HUDEP-2 (cell line): ENCODE measurements around the gene UBE2R2.
"Not testable (repeated sequence)": the region's sequence is repeated elsewhere in the genome, so short reads cannot be mapped to it uniquely, and the experiment has no call there.

Experiments used
- DNase-seq, 76 experiments: peaks; one replicate each; lab custom pipeline; 2025; ENCODE audit not compliant: unreplicated experiment in 76 of 76; lab: John Stamatoyannopoulos, UW

UBE2R2 gene

DNA sequence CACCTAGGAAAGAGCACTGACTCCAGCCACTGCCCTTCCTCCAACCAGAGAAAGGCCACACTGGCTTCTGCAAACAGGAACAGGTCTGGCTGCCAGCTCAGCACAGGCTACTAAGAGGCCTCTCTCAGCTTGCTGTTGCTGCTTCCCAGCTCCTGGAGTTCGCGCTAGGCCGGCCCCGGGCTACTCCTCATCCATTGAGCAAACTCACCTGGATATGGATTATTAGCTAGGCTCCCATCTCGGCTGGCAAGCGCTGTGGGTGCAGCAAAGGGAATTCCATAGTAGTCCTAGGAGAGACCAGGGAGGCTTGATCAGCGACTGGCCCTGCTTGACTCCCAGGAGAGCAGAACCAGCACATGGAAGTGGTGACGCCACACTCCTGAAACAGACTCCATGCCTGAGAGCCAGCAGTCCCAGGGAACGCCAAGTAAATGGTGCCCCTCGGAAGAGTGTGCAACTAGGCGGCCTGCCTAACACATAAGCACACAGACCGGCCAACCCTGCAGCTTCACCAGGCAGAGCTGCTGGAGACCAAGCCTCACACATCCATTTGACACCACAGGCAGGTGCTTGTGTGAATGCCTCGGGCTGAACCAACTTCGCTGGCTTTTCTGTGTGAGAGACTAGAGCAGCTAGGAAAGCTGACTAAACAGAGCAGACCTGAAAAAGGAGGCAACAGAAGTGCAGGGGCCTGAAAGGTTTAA, 107.2 kb downstream of the UBE2R2 start:
- DNase-seq = no peak

DNA sequence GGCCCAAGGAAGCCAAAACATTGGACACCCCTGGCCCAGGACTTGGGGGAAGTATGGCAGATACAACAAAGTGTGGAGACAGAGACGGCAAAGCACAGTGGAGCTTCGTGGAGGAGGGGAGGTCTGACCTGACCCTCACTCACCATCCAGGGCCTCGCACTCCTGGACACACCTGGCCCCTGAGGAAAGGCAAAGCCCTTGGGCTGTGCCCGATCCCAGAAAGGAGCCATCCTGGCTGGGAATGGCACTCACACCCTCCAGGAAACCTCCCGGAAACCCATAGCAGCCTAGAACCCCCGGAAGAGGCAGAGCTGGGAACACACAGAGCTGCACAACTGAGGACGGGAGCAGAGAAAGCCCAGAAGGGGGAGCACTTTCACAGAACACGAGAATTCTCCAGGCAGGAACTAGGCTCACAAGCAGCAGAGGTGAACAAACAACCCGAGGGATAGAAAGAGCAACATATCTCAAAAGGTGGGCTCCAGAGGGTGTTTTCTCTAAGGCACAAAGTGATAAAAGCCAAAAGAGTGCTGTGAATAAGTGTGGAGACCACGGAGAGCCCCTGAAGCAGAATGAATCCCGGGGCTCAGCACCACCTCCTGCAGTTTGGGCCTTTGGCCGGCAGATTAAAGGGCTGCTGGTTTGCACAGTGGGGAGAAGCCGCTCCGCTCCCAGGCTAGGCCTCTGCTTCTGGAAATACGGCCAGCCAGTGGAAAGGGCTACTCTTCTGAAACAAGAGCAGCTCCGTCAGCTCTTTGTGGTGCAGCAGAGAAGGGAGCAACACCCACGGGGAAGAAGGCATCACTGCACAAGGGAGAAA, 108.2 kb downstream of the UBE2R2 start:
- peak in 11 of 76 experiments; percentile 4 to 28 (median 15) for DNase-seq

DNA sequence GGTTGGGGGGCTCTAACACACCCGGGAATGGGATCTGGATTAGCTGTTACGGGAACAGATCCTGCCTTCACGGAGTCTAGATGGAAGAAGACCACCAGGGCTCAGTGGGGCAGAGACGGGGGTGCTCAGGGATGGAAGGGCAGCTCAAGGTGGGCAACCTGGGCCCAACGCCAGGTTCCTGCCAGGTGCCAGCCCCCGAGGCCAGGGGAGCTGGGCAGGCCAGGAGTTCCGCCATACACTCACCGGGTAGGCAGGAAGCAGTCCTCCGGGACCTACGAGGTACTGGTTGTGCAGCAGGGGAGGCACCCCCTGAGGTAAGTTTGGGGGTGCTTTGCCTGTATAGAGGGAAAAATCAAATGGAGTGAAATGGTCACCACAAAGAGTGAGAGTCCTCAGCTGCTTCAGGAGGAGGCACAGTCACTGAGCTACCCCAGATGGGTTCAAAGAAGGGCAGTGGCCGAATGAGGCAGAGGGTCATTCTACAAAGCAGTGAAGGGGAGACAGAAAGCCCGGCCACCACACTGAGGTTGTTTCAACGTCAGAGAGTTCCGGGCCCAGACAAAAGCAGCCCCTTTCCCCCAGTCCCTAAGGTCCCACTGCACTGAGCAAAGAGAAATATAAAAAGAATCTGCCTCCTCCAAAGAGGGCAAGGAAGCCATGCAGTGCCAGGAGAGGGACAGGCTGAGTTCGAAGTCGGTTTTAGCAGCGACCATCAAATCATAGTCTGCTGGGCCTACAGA, 110.0 kb downstream of the UBE2R2 start:
- no peak for DNase-seq

DNA sequence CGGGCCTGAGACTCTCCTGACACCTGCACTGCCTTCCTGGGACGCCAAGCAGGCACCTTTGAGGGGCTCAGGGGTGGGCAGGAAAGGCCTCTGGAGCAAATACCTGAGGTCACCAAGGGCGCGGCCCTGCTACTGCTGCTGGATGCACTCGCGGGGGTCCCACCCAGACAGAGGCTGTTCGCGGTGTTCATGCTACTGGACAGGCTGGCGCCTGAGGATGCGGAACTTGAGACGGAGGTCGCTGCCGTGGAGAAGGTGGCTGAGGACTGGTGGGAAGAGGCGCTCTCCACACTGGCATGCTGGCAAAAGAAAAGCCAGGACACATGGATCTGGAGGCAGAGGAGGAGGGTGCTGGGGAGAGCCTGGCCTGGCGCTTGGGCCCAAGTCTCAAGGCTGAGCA, 110.7 kb downstream of the UBE2R2 start:
- no peak for DNase-seq

DNA sequence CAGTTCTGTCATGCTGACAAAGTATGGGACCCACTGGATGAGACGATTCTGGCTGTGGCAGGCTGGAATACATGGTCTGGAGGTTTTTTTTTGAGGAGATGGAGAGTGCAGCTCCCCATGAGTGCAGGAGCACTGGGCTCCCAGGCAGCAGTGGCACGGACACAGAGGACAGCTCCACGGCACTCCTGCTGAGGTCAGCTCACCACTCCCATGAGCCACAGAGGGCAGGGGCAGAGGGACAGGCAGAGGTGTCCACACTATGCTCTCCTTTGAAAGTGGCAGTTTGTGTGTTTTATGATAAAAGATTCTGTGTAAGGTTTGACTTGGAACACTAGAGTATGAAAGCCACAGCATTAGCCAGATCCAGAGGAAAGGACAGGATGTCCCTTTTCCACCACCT, 114.4 kb downstream of the UBE2R2 start:
- no peak for DNase-seq

DNA sequence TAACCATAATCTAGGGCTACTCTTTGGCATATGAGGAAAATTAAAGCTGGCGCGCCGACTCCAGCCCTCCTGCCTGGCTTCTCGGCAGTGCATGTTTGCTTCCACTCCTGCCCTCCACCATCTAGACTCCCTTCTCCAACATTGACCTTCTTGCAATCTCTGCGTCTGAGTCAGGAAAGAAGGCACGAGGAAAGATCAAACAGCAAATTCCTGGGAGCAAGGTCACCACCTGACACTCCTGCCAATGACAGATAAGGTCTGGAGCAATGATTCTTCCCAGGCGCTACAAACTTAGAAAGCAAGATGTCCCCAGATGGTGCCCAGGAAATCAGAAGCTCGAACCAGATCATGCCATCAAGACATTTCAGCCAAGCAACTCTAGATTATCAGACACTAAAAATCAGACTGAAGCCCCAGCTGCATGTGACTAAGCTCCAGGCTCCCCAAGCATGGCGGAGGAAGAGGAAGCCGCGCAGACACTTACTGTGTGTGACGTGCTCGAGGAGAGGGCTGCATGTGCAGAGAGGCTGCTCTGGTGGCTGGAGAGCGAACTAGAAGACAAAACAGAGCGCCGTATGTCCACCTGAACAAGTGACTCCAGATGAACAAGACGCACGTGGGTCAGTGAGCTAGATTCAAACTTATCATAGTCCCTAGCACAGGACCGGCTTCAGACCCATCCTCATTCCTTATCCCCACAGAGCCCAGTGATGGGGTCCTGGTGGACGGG, 115.3 kb downstream of the UBE2R2 start:
- DNase-seq = no peak

DNA sequence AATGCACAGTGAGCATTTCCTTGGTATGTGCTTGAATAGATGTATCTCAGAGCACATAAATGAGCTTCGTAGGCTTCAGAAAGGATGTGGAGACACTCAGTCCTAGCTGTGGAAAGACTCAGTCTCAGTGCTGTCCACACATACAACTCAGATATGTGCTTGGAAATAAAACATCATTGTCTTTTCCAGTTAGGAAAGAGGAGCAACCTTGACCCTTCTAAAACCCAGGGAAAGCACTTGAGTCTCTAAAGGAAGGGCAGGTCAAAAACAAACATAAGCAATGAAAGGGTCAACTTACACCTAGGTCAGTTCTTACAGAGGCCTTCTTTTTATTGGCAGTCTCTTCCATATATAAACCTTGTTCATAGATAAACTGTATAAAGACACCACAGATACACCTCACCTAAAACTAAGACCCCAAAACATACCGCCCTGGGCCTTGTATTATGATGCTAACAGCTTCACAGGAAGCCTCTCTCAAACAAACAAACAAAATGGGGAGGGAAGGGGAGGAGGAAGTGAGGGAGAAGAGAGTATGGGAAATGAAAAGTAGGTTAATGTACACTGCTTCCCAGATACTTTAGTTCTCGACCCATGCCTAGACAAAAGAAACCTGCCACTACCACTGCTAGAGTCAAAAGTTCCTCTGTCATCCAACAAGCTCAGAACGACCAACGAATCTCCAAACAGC, 117.4 kb downstream of the UBE2R2 start:
- DNase-seq = no peak

DNA sequence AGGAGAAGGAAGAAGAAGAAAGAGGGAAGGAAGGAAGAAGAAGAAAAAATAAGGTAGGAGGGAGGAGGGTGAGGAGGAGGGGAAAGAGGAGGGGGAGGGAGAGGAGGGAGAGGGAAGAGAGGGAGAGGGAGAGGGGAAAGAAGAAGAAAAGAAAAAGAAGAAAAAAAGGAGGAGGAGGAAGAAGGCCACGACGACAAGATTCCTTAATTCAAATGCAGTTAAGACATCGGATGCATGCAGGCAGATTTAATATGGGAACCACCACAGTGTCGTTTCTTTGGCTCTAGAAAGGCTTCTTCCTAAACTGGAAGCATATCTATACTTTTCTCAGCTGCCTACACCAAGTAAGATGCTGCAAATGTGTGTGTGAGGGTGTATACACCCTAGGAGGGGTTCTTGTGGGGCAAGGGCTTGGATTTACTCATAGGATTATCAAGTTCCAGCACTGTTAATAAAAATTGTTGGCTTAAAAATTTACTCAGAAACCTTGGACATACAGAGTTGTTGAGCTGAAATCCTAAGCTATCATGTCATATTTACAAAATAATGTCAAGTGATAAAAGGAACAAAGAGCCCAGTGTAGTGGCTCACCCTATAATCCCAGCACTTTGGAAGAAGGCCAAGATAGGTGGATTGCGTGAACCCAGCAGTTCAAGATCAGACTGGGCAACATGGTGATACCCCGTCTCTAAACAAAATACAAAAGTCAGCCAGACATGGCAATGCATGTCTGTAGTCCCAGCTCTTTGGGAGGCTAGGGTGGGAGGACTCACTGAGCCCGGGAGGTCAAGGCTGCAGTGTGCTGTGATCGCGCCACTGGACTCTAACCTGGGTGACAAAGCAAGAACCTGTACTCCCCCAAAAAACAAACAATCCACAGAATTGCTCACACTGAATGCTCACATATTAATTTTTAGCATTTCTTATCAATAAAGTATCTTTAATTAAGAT, 123.2 kb downstream of the UBE2R2 start:
- no peak for DNase-seq

DNA sequence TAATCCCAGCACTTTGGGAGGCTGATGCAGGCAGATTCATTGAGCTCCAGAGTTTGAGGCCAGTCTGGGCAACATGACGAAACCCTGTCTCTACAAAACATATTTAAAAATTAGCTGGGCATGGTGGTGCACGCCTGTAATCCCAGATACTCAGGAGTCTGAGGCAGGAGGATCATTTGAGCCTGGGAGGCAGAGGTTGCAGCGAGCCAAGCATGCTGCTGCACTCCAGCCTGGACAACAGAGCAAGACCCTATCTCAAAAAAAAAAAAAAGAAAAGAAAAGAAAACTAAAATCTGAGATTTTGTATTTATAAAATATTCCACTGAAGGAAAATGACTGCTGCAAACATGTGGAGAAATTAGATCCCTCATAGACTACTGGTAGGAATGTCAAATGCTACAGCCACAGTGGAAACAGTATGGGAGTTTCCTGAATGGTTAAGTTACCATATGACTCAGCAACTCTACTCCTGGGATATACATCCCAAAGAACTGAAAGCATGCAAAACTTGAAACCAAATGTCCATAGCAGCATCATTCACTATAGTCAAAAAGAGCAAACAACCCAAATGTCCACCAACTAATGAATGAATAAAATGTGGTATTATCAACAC, 125.6 kb downstream of the UBE2R2 start:
- DNase-seq = no peak

DNA sequence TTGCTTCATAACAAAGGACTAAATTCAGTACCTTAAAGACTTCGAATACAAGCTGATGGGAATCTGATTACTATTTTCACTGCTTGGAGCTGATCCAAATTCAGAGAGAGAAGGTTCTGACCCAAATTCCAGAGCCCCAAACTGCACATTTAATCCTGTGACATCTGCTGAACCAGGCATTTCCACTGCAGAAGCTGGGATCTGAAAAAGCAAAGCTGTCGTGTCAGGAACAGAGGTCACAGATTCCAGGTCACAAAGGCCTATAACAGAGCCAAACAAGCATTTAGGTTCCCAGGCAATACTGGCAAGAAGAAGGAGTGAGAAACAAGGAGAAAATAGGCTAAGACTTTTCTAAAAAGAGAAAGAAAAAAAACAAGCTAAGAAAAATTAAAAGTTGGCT, 126.4 kb downstream of the UBE2R2 start:
- DNase-seq = no peak

DNA sequence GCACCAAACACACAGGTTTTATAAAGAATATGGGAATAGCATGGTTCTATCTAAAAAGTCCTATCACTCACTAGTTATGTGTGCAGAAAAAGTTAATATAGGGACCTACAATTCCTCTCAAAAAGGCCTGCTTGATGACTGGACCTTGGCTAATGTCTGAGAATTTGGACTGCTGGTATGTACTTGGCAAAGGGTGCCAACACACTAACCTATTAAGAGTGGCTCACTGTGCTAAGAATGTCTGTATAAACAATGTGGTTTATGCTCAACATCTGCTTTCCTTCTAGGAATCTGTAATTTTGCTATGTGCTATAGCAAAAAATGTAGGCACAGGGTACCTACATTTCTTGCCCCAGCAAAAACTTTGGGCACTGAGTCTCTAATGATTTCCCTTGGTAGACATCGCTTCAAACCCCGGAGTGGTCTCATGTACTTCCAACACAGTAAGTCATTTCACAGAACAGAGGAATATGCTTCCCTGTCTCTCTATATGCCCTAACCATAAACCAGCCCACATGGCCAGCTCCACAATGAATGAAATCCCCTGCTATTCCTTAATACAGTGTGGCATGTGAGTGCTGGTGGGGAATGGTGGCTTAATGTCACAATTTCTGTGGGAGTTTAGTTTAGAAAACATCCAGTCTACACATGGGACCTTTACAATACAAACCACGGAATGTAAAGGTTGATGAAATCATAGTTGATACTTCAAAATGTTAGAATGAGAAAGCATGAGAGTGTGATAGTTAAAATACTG, 130.0 kb downstream of the UBE2R2 start:
- DNase-seq = no peak

DNA sequence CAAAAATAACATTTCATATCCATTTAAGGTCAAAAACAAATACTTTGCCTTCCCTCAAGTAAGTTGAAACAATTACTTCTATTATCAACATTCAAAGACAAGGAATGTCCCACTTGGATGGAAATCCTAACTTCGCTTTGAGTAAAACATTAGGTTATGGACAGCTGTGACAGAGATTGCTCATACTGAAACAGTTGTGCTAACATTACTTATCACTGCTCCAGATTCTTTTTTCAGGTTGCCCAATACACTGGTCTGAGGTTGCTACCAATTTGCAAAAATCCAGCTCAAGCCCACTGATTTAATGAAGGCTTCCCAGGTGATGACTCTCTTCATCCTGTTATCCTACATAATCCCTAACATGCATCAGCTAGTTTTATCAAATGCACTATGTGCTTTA, 133.4 kb downstream of the UBE2R2 start:
- DNase-seq = no peak

DNA sequence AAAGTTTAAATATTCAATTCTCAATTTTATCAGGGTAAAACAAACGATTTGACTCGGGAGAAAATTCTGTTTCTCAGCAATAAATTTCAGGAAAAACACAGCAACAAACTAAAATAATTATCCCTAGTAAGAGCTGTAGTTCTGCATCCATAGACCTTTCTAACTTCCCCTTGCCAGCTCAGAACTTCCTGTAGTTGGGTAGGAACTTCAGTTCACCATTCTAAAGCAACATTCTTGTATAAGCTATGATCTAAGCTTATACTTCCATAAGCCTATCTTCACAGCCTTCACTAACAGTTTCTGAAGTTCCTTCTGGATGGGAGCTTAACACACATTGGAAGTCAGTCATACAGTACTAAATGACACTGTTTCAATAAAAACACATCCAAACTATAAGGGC, 135.1 kb downstream of the UBE2R2 start:
- DNase-seq = no peak

DNA sequence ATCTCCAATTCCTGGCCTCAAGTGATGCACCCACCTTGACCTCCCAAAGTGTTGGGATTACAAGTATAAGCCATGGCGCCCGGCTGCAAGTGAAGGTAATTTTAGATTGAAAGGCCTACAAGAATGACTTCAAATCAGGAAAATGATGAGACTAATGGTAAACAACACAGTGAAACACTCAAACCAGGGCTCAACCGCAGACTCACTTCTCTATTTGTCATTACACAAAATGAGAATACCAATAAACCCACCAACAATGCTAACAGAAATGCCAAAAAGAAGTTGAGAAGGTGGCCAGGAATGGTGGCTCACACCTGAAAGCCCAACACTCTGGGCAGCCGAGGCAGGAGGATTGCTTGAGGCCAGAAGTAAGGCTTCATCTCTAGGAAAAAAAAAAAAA, 139.6 kb downstream of the UBE2R2 start:
- DNase-seq = no peak

DNA sequence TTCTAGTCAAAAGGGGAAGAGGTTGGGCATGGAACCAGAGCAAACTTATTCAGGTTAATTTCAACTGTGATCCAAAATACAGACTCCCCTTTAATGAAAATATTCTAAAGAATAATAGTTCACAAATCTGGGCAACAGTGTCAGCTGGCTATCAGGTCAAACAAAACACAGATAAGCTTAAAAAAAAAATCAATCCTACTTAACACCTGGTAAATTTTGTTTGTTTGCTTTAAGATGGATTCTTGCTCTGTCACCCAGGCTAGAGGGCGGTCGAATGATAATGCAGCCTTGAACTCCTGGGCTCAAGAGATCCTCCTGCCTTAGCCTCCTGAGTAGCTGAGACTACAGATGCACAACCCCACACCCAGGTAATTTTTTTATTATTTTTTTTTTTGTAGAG, 142.8 kb downstream of the UBE2R2 start:
- DNase-seq = no peak

DNA sequence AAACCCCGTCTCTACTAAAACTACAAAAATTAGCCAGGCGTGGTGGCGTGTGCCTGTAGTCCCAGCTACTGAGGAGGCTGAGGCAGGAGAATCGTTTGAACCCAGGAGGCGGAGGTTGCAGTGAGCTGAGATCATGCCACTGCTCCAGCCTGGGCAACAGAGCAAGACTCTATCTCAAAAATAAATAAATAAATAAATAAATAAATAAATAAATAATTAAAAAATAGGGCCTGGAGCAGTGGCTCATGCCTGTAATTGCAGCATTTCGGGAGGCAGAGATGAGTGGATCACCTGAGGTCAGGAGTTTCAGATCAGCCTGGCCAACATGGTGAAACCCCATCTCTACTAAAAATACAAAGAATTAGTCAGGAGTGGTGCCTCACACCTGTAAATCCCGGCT, 145.5 kb downstream of the UBE2R2 start:
- DNase-seq = not testable (repeated sequence)

DNA sequence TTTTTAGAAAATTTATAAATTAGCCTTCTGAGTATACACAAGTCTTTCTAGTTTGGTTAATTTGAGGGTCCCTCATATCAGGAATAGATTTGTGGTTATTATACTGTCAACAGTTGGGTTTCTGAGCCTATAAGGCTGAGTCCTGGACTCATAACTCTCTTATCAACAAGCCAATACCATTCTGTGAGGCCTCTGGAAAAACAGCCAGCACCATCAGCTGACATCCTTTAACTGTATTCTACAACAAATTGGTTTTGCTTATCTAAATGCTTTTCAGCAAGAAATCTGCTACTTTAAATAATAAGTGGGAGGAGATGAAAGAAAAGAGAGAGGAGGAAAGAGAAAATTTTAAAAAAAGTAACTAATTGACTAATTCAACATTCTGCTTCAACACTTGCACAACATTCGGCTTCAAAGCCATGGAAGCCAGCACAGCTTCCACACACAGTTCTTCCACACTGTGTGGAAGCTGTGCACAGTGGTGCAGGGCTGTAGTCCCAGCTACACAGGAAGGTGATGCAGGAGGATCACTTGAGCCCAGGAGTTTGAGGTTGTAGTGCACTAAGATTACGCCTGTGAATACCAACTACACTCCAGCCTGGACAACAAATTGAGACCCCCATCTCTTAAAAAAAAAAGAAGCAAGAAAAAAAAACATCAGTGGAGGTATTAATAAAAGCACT, 147.3 kb downstream of the UBE2R2 start:
- no peak for DNase-seq
